GM18873 (cell line): Measurements from ENCODE around the gene ENDOD1.
"Not testable (repeated sequence)": the region's sequence is repeated elsewhere in the genome, so short reads cannot be mapped to it uniquely, and the experiment has no call there.

Experiments used
- ATAC-seq: cut with Tn5 transposase; IDR thresholded peaks from one replicate; pipeline ENCODE4 v1.9.1; 2021; ENCODE audit warnings: mild to moderate bottlenecking, moderate library complexity, moderate number of reproducible peaks; ENCODE audit not compliant: unreplicated experiment, low FRiP score

ENDOD1 gene

GRCh38 chr11:95100856-95101507 is 11.3 kb downstream of the ENDOD1 start:
- ATAC-seq = no peak

GRCh38 chr11:95101935-95102334 is 12.3 kb downstream of the ENDOD1 start:
- ATAC-seq = no peak

GRCh38 chr11:95102733-95103132 is 13.1 kb downstream of the ENDOD1 start:
- no peak for ATAC-seq

GRCh38 chr11:95103701-95104100 is 14.1 kb downstream of the ENDOD1 start:
- ATAC-seq = no peak

GRCh38 chr11:95104121-95104830 is 14.6 kb downstream of the ENDOD1 start:
- no peak for ATAC-seq

- ATAC-seq = no peak
These were observed 15.2 kb downstream of the ENDOD1 start for GRCh38 chr11:95104856-95105255.

GRCh38 chr11:95108159-95108611 is 18.5 kb downstream of the ENDOD1 start:
- no peak for ATAC-seq

GRCh38 chr11:95108671-95109551 is 19.3 kb downstream of the ENDOD1 start:
- ATAC-seq = no peak

GRCh38 chr11:95111471-95111870 is 21.8 kb downstream of the ENDOD1 start:
- not testable (repeated sequence) for ATAC-seq

- ATAC-seq = no peak
These were observed 22.4 kb downstream of the ENDOD1 start for GRCh38 chr11:95111923-95112540.

- no peak for ATAC-seq
These were observed 26.0 kb downstream of the ENDOD1 start for GRCh38 chr11:95115597-95115996.

GRCh38 chr11:95119361-95120060 is 29.9 kb downstream of the ENDOD1 start:
- ATAC-seq = no peak

GRCh38 chr11:95121698-95122097 is 32.1 kb downstream of the ENDOD1 start:
- no peak for ATAC-seq

GRCh38 chr11:95123556-95123955 is 33.9 kb downstream of the ENDOD1 start:
- no peak for ATAC-seq

GRCh38 chr11:95128602-95129001 is 39.0 kb downstream of the ENDOD1 start:
- no peak for ATAC-seq

GRCh38 chr11:95132956-95133355 is 43.3 kb downstream of the ENDOD1 start:
- ATAC-seq = no peak

GRCh38 chr11:95134491-95134890 is 44.8 kb downstream of the ENDOD1 start:
- no peak for ATAC-seq

GRCh38 chr11:95135155-95135554 is 45.5 kb downstream of the ENDOD1 start:
- no peak for ATAC-seq

GRCh38 chr11:95135880-95136279 is 46.2 kb downstream of the ENDOD1 start:
- ATAC-seq = no peak

GRCh38 chr11:95136747-95137146 is 47.1 kb downstream of the ENDOD1 start:
- not testable (repeated sequence) for ATAC-seq
